ENCODE data around the gene PNPLA8.

DNA sequence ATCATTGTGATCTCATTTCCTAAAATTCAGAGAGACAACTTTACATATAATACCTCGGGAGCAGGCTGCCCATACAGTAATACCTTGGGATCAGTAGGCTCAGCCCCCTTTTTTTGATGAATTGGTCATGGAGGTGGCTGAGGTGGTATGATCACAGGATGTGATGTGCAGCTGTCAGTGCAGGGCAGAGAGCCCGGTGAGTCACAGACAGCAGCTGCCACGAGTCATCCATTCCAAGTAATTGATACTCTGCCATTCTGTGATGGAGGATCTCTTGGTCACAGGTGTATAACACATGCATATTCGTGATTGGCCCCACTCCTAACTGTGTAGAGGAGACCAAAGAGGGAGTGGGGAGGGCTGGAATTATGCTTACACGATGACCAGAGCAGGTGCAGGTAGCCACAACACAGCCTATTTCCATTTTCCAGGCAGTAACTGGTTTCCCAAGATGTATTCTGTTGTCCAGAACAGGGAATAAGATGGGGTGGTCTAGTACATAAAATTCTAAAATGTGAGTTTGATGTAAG, 83.8 kb downstream of the PNPLA8 start:
- TF ChIP-seq CTCF (IDR thresholded peaks at IDR 0.05; ENCODE audit: low read length) (no peak), EZH2phosphoT487 (IDR thresholded peaks at IDR 0.05; ENCODE audit: low read length) (no peak), EZH2 (optimal IDR thresholded peaks at IDR 0.05; ENCODE audit: low read depth, low read length) (no peak)

Data from MM.1S (cell line).